Right lobe of liver (tissue), 6 donors: ENCODE results near the gene PTPRN2. TPM values are rescaled to one million over a fixed set of nuclear protein-coding genes. Genes with fewer than 3 reads are reported as not detected.

ENCODE experiments used
- ATAC-seq, 4 donors: fragments of 200-7000 bp; cut with Tn5 transposase; one replicate each; pipeline ENCODE4 v1.9.1; 2020; ENCODE audit warnings: mild to moderate bottlenecking in 4 of 4, moderate library complexity in 4 of 4
- DNase-seq, 3 donors: peaks; one replicate each; pipeline ENCODE4 v3.0.0-alpha.2; 2020
- H3K27ac ChIP-seq, 3 donors: fragments of 200-600 bp; one replicate each; pipeline ENCODE4 v1.8.0; 2022
- H3K27me3 ChIP-seq, 2 donors: fragments of 200-600 bp; one replicate each; pipeline ENCODE4 v1.8.0; 2022
- H3K36me3 ChIP-seq, 4 donors: fragments of 200-600 bp; sonication (generic) in 1 of 4; one replicate each; pipeline versions ENCODE4 v1.5.1 to v1.8.0; 2017 to 2022; ENCODE audit warnings: control low read depth in 1 of 4
- H3K4me1 ChIP-seq, 4 donors: fragments of 200-600 bp; sonication (generic) in 1 of 4; one replicate each; pipeline versions ENCODE4 v1.5.1 to v1.8.0; 2017 to 2022; ENCODE audit warnings: control low read depth in 1 of 4
- H3K4me3 ChIP-seq, 3 donors: fragments of 200-600 bp; one replicate each; pipeline ENCODE4 v1.8.0; 2022
- H3K9me3 ChIP-seq, 4 donors: fragments of 200-600 bp; sonication (generic) in 1 of 4; one replicate each; pipeline versions ENCODE4 v1.5.1 to v1.8.0; 2017 to 2022; ENCODE audit warnings: control low read depth in 1 of 4
- POLR2A ChIP-seq: fragments of 450-650 bp; IDR thresholded peaks from one replicate; pipeline ENCODE4 v1.6.1; 2017; ENCODE audit warnings: antibody characterized with exemption, mild to moderate bottlenecking
- WGBS: methylation state at CpG from one replicate; pipeline ENCODE4 v1.1.6; 2018; ENCODE audit warnings: low coverage, low lambda C conversion rate; ENCODE audit not compliant: insufficient coverage; ENCODE audit errors: missing lambda C conversion rate; 5-methylcytosine and 5-hydroxymethylcytosine counted together
- intact Hi-C, 2 donors: fragments of 100-400 bp; cut with DNase I; formaldehyde crosslinking; loops; one replicate each; pipeline versions ENCODE4 v1.11.2 to v1.14.1; 2022
- total RNA-seq, 6 experiments: library from RNA; depleted of rRNA in 2 of 6; stranded (reverse); fragments of >200 nt in 2 of 6; fragmentation: NEBNext Ultra II Directional in 3 of 6; extraction: Animal tissue kit (Norgen Biotek cat#: 25700) in 3 of 6; gene quantifications; one replicate each; pipeline versions ENCODE4 v1.1.0 to v1.2.4, GENCODE V29; 2016 to 2023
- TF ChIP-seq, protein P1 (sequence below), 4 donors: fragments of 200-600 bp in 3 of 4; fragments of 450-650 bp in 1 of 4; IDR thresholded peaks; one replicate each; pipeline versions ENCODE4 v1.5.1 to v1.8.0; 2016 to 2022; ENCODE audit warnings: antibody characterized with exemption in 4 of 4, mild to moderate bottlenecking in 2 of 4
- donor health status: DM: no; HTN: yes; CAD: no.
- donor health status: DM: no; HTN: no; CAD: no.
- donor health status: DM: no; HTN: no; CAD: no.
- donor health status: DM: no; HTN: yes; CAD: no.
- donor health status: DM: no; HTN: yes; CAD: no.

The PTPRN2 gene
- total RNA-seq, 6 experiments from 2014 or later: 0.15 to 0.87 (median 0.67) TPM

DNA sequence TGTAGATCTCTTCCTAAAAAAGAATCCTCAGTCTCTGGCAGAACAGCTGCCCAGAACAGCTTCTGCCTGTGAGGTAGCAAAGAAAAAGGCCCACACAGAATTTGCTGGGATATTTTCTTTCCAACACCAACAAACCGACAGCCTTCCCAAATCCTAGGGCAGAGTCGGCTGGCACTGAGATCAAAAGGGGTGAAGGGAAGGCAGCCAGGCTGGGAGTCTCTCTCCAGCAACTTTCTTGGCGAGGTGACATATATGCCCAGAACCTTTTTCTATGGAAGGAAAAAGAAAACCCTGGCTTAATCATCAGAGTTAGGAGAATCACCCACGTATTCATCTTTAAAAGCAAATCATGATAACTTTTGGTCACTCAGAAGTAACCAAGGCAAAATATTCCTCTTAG is 971.2 kb downstream of the PTPRN2 start:
- no peak overlapping the region for H3K4me3 ChIP-seq
- ATAC-seq: no peak
- DNase-seq: no peak
- WGBS: 63% methylated on average over 4 of the region's 4 CpGs
- peaks cover 0 to 4% (median 0%) of the 10 kb centered on the region in 4 donors for H3K4me1 ChIP-seq
- TF ChIP-seq, protein P1, sequence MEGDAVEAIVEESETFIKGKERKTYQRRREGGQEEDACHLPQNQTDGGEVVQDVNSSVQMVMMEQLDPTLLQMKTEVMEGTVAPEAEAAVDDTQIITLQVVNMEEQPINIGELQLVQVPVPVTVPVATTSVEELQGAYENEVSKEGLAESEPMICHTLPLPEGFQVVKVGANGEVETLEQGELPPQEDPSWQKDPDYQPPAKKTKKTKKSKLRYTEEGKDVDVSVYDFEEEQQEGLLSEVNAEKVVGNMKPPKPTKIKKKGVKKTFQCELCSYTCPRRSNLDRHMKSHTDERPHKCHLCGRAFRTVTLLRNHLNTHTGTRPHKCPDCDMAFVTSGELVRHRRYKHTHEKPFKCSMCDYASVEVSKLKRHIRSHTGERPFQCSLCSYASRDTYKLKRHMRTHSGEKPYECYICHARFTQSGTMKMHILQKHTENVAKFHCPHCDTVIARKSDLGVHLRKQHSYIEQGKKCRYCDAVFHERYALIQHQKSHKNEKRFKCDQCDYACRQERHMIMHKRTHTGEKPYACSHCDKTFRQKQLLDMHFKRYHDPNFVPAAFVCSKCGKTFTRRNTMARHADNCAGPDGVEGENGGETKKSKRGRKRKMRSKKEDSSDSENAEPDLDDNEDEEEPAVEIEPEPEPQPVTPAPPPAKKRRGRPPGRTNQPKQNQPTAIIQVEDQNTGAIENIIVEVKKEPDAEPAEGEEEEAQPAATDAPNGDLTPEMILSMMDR (IDR thresholded peaks at IDR 0.05): no peak
- TF ChIP-seq POLR2A: no peak
- H3K36me3 ChIP-seq: no peaks in the 10 kb centered on the region
- intact Hi-C loops: no loop called here
- H3K27ac ChIP-seq: no peak overlapping the region
- H3K27me3 ChIP-seq: no peaks in the 10 kb centered on the region
- H3K9me3 ChIP-seq: no peaks in the 10 kb centered on the region

DNA sequence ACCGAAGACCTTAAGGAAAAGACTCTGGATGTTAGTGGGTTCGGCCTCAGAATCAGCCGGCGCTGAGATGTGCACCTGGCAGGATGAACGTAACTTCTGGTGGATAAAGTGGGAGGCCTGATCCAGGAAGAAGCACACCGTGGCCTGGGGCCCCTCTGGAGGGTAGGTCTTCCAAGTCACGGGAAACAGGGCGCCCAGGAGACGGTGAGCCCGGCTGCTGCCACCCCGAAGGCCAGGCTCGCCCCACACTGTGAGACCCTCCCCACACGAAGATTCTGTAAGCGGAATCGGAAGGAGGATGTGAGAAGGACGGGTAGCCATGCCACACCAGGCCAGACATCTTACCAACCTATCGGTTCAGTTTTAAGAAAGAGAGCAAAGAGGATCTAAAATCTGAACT is 971.8 kb downstream of the PTPRN2 start:
- no peak overlapping the region for H3K27ac ChIP-seq
- intact Hi-C loops: no loop called here
- 72% methylated on average over 7 of the region's 17 CpGs for WGBS
- DNase-seq (no peak), ATAC-seq (no peak)
- TF ChIP-seq, protein P1 (IDR thresholded peaks at IDR 0.05): no peak
- no peak for TF ChIP-seq POLR2A
- H3K4me1 ChIP-seq: peaks cover 0 to 4% (median 0%) of the 10 kb centered on the region in 4 donors
- H3K27me3 ChIP-seq: no peaks in the 10 kb centered on the region
- H3K4me3 ChIP-seq: no peak overlapping the region
- H3K36me3 ChIP-seq: no peaks in the 10 kb centered on the region
- H3K9me3 ChIP-seq: no peaks in the 10 kb centered on the region

DNA sequence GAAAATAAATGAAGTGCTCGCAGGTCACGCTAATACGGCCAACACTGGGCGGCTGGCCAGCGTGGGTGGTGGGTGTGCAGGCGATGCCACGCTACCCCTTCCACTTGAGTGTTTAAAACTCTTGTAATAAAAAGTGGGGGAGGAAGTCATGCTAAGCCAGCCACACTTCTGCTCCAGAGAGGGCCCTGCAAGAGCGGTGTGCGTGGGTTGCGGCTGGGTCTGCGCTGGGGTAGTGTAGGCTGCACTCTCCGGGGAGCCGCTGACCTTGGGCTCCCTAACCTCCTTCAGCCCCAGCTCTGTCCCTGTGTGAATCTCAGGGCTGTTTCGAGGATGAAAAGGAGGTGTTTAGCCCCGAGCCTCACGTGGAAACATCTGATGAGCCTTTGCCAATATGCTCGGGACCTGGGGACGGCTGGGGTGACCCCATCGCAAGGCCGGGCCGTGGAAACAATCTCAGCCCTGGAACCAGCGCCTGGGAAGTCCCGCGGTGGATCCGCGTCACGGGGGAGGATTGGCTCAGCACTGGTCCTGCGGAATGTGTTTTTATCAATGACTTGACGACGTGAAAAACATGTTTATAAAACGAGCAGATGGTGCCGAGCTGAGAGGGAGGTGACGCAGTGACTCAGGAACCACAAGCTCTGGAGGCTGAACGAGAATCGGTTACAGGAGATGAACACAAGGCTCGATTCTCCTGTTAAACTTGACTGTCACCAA is 972.4 kb downstream of the PTPRN2 start:
- no peak overlapping the region for H3K4me3 ChIP-seq
- H3K4me1 ChIP-seq: peaks cover 0 to 4% (median 0%) of the 10 kb centered on the region in 4 donors
- no peaks in the 10 kb centered on the region for H3K27me3 ChIP-seq
- no peak overlapping the region for H3K27ac ChIP-seq
- DNase-seq (no peak), ATAC-seq (no peak)
- TF ChIP-seq, protein P1 (IDR thresholded peaks at IDR 0.05): no peak
- TF ChIP-seq POLR2A: no peak
- intact Hi-C loops: no loop called here
- 77% methylated on average over 22 of the region's 36 CpGs for WGBS
- no peaks in the 10 kb centered on the region for H3K9me3 ChIP-seq
- no peaks in the 10 kb centered on the region for H3K36me3 ChIP-seq

DNA sequence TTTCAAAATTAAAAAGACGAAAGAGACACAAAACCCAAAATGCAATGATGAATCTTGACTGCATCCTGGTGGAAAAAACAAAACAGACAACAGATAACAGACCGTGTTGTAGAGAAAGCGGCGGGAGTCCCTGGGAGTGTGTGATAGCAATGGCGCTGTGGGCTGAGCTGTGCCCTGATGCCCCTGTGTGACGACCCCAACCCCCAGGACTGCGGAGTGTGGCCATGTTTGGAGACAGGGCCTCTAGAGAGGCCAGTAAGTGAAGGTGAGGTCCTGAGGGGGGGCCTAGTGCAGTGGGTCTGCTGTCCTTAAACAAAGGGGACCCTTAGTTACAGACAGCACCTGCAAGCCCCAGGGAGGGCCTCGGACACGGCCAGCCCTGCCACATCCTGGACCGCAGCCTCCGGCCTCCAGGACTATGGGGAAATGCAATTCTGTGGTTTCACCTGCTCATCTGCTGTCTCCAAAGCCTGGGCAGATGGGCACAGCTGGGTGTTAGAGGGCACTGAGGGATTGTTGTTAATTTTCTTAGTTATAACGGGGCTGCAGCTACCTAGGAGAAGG is 973.1 kb downstream of the PTPRN2 start:
- WGBS: 65% methylated on average over 5 of the region's 12 CpGs
- intact Hi-C loops: no loop called here
- no peak for TF ChIP-seq POLR2A
- TF ChIP-seq, protein P1 (IDR thresholded peaks at IDR 0.05): no peak

More for the DNA sequence above, 973.1 kb downstream of the PTPRN2 start:
- DNase-seq (no peak), ATAC-seq (no peak)
- Histone ChIP-seq H3K4me1 (peaks cover 0 to 4% (median 0%) of the 10 kb centered on the region in 4 donors), H3K27ac (no peak overlapping the region), H3K4me3 (no peak overlapping the region), H3K36me3 (no peaks in the 10 kb centered on the region), H3K9me3 (no peaks in the 10 kb centered on the region), H3K27me3 (no peaks in the 10 kb centered on the region)
